ENCODE results near the gene MIGA1.

Gene MIGA1

GRCh38 chr1:77906019-77906545, 126.6 kb downstream of the MIGA1 start:
- no peak for DNase-seq (ENCODE audit: low read depth in 1 of 2, low spot score in 1 of 2)
- no peak overlapping the region for H3K4me3 ChIP-seq (replicated peaks; ENCODE audit: insufficient read depth, low read length)
- no peak for TF ChIP-seq CTCF (IDR thresholded peaks at IDR 0.05; ENCODE audit: insufficient read depth, low read length)
- no peak for TF ChIP-seq REST (IDR thresholded peaks at IDR 0.05; ENCODE audit: insufficient replicate concordance, low read depth)
- peak; percentile 80 for TF ChIP-seq SPI1 (IDR thresholded peaks at IDR 0.05; ENCODE audit: borderline replicate concordance, low read depth)
- no peak for TF ChIP-seq GABPA (IDR thresholded peaks at IDR 0.05; ENCODE audit: low read depth)
- no peak for TF ChIP-seq POLR2AphosphoS5 (IDR thresholded peaks at IDR 0.05; ENCODE audit: low read depth)
- no peak overlapping the region for H3K27ac ChIP-seq (replicated peaks)
- H3K27me3 ChIP-seq (ENCODE audit: insufficient read depth, poor library complexity, severe bottlenecking), result no peaks in the 10 kb centered on the region

- TF ChIP-seq GABPA (IDR thresholded peaks at IDR 0.05; ENCODE audit: low read depth) (no peak), REST (IDR thresholded peaks at IDR 0.05; ENCODE audit: insufficient replicate concordance, low read depth) (no peak), POLR2AphosphoS5 (IDR thresholded peaks at IDR 0.05; ENCODE audit: low read depth) (no peak), CTCF (IDR thresholded peaks at IDR 0.05; ENCODE audit: insufficient read depth, low read length) (no peak), SPI1 (IDR thresholded peaks at IDR 0.05; ENCODE audit: borderline replicate concordance, low read depth) (no peak)
- no peak for DNase-seq (ENCODE audit: low read depth in 1 of 2, low spot score in 1 of 2)
- no peak overlapping the region for H3K4me3 ChIP-seq (replicated peaks; ENCODE audit: insufficient read depth, low read length)
- H3K27me3 ChIP-seq (ENCODE audit: insufficient read depth, poor library complexity, severe bottlenecking), result no peaks in the 10 kb centered on the region
- H3K27ac ChIP-seq (replicated peaks), result no peak overlapping the region
Observed at GRCh38 chr1:77906624-77907023, 127.2 kb downstream of the MIGA1 start.

GRCh38 chr1:77910116-77910515, 130.7 kb downstream of the MIGA1 start:
- TF ChIP-seq GABPA (IDR thresholded peaks at IDR 0.05; ENCODE audit: low read depth), result no peak
- no peak for TF ChIP-seq POLR2AphosphoS5 (IDR thresholded peaks at IDR 0.05; ENCODE audit: low read depth)
- TF ChIP-seq REST (IDR thresholded peaks at IDR 0.05; ENCODE audit: insufficient replicate concordance, low read depth), result no peak
- no peak for TF ChIP-seq SPI1 (IDR thresholded peaks at IDR 0.05; ENCODE audit: borderline replicate concordance, low read depth)
- no peak overlapping the region for H3K4me3 ChIP-seq (replicated peaks; ENCODE audit: insufficient read depth, low read length)
- no peak for DNase-seq (ENCODE audit: low read depth in 1 of 2, low spot score in 1 of 2)
- H3K27me3 ChIP-seq (ENCODE audit: insufficient read depth, poor library complexity, severe bottlenecking), result no peaks in the 10 kb centered on the region
- H3K27ac ChIP-seq (replicated peaks), result no peak overlapping the region
